Stimulated activated CD4-positive, alpha-beta T cell treated with anti-CD3 and anti-CD28 coated beads, Interleukin-2, amount 100 ng/mL, for 48 hours (primary cell): ENCODE measurements around the gene USP24.
A peak's percentile ranks its signal among the peaks of the same experiment; 100 is the strongest.

Experiments used
- DNase-seq, 2 donors: peaks; one replicate each; pipeline ENCODE4 v3.0.0-alpha.2; 2020

Gene USP24

DNA sequence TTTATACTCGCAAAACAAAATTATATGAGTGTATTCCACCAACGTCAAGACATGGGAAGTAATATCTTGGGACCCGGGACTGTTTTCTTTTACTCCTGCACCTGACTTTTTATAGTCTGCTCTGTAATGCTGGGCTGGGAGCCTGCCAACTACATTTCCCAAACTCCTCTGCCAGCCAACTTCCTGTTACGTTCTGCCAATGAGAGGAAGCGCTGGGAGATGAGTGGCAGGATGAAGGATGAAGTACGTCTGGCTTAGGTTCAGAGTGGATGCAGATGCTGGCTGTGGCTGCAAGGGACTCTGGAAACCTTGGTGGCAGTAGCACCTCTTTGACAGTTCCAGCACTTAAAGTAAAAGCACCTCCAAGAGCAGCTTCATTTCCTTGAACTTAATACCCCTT, 59.6 kb downstream of the USP24 start:
- no peak for DNase-seq

- no peak for DNase-seq
Measured at GRCh38 chr1:55154616-55155015, 60.5 kb downstream of the USP24 start.

DNA sequence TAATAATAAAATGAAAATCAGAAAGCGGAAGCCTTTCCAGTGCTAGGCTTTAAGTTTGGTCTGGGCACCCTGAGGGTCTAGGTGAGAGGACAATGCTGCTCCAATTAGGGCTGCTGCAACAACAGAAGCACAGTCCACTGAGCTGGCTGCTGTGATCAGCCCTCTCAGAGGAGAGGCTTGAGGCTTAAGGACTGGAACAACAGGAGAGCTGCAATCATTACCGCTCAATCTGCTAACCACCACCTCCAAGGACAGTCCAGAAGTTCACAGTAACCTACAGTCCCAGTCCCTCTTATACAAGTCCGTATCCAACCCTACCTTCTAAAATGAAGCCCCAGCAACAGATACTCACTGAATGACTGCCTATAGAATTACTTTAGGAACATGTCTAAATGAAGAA, 62.1 kb downstream of the USP24 start:
- no peak for DNase-seq

DNA sequence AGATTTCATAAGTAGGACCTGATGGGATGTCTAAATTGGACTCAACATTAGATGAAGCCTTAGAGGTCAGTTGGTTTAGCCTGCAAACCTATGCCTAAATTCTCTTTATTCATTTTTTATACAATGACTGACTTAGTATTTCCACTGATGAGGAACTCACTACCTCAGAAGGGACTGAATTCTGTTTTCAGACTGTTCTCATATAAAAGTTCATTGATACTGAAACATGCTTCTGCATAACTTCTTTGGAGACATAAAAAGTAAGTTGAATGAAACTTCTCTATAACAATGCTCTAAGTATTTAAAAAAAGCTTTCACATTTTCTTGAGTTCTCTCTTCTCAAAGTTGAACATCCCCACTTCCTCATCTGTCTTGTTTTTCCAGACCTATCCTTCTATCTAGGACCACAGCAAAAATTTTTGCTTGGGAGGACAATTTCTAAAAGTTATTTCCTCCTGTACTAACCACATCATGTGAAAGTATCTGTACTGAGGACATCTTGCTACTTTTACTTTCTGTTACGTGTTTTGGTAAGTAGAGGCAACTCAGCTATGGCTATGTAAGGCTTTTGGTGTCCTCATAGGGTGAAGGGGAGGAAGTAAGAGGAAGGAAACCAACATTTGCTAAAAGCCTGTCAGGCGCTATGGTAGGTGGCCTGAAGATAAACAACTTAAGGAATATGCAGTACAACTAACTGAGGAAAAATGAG, 64.1 kb downstream of the USP24 start:
- DNase-seq: no peak

- DNase-seq: no peak
Measured at GRCh38 chr1:55148676-55149075, 66.5 kb downstream of the USP24 start.

DNA sequence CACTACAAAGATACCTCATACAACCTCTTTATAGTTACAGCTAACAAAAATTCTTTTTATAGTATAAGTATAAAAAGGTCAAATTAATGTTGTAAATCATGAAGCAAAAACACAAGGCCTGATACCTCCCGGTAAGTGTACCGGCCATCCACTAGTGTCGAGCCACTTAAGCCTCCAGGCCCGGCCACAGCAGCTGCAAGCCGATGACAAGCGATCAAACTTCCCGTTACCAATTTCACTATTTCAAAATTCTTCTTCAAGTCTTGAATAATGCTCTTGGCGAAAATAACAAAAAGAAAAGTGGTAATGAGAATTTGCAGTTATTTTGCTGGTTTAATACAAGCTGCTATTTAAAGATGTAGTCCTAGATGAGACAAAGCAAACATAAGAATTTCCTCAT, 67.6 kb downstream of the USP24 start:
- DNase-seq: no peak

DNA sequence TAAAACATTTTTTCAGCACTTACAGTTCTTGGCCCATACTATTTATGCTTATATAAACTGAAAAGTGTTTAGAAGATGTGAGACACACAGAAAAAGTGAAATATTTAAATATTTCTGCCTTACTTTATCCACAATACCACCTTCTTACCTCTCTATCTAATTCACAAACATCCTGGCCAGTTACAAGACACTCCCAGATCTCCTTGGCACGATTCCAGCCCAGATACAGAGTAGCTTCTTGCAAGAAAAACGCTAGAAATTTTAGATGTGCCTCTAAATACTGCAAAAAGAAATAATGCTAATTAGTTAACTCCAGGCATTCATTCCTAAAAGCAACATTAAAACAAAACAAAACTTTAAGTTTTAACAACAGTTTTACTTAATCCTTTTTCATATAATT, 68.4 kb downstream of the USP24 start:
- DNase-seq: no peak

DNA sequence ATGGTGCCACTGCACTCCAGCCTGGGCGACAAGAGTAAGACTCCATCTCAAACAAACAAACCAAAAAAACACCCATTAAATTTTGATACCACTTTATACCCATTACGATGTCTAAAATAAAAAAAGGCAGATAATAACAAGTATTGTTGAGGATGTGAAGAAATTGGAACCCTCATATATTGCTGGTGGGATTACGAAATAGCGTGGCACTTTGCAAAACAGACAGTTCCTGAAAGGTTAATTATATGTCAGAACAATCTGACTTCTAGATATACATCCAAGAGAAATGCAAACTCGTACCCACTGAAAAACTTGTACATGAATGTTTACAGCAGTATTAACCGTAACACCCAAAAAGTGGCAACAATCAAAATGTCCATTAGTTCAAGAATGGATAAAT, 70.3 kb downstream of the USP24 start:
- DNase-seq: no peak

GRCh38 chr1:55143684-55144083, 71.5 kb downstream of the USP24 start:
- no peak for DNase-seq

- DNase-seq: no peak
Measured at GRCh38 chr1:55141295-55141893, 73.8 kb downstream of the USP24 start.

DNA sequence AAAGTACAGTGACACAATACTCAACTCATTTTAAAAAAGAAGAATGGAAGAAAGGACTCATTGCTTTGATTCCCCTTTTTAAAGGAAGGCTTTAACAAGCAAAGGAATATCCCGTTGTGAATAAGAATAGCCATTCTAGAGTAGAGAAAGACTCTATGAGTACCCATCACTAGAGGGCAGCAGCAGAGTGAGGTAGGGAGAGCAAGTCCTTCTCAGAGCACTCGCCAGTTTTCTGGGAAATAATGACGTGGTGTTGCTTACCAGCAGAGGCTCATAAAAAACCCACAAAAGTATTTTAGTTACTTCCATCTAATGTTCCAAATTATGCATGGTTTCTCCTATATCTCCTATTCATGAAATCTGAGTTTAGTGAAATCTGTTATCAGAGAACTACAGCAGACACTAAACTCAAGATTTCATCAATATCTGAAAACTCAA, 74.6 kb downstream of the USP24 start:
- DNase-seq: peak; percentile 59 to 64

DNA sequence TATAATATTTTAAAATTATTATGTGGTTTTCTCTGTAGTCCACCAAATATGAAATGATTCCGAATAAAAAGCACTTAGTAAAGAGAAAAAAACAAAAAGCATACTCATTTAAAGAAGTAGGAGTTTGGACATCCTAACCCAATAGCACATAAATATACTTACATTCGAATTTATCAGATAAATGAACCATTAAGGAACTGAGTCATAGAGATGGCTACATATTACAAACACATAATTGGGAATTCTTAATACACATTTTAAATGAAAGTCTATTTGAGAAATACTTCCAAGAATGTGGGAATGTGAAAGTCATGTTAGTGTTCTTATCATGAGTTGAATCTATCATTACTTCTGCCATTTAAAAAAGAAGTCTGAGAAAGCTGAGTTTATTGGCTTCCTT, 75.0 kb downstream of the USP24 start:
- no peak for DNase-seq

DNA sequence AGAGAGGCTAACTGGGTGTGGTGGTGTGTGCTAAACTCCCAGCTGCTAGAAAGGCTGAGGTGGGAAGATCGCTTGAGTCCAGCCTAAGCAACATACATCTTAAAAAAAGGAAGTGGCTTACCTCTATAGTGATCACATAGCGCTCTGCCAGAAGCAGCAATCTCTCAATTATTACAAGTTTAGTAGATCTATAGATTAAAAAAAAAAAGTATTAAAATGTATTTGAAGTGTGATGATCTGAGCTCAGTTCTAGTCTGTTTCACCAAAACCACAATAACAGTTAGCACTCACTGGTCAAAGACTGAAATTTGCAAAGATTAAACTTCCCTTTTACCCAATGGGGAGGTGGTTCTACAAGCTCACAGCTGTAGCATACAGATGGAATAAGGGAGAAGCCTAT, 76.3 kb downstream of the USP24 start:
- DNase-seq: no peak

GRCh38 chr1:55134152-55134808, 80.9 kb downstream of the USP24 start:
- DNase-seq: no peak

DNA sequence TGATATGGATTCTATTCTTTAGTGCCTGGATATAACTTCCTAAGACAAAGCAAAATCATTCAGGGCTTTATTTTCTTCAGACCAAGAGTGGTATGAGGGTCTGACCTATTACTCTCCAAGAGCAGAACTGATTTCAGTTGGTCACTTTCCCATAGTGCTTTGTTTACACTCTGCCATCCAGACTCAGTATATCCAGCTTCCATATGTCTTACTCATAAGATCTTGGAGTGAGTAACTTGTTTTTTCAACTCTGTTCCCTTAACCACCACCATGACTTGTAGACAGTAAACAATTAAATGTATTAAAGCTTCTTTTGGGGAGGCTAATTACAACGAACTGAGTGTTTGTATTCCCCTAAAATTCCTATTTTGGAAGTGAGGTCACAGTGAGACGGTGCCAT, 83.4 kb downstream of the USP24 start:
- DNase-seq: no peak

GRCh38 chr1:55131218-55131617, 83.9 kb downstream of the USP24 start:
- DNase-seq: no peak

DNA sequence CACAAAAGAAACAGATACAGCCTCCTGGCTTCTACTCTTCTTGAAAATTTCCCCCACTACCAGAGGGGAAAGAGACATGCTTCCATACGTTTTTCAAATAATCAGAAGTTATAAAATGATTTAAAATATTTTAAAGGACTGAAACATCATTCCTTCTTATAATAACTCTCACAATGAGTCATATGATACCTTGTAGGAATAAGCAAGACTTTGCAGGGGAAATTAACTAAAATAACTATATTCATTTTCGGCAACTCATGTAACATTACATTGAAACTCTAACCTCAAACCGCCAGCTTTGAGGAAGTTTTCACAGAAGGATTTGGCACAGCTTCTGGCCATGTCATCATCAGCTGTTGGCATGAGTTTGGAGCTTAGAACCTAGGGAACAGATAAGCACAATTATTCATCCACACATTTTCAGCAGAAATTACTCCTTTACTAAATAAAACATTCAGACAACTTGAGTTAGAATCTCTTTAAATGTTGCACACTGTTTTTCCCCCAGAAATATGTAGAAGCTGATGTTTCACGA, 85.9 kb downstream of the USP24 start:
- no peak for DNase-seq

- no peak for DNase-seq
Measured at GRCh38 chr1:55128418-55128995, 86.7 kb downstream of the USP24 start.

GRCh38 chr1:55127827-55128343, 87.3 kb downstream of the USP24 start:
- DNase-seq: peak in 1 of 2 donors; percentile 8

DNA sequence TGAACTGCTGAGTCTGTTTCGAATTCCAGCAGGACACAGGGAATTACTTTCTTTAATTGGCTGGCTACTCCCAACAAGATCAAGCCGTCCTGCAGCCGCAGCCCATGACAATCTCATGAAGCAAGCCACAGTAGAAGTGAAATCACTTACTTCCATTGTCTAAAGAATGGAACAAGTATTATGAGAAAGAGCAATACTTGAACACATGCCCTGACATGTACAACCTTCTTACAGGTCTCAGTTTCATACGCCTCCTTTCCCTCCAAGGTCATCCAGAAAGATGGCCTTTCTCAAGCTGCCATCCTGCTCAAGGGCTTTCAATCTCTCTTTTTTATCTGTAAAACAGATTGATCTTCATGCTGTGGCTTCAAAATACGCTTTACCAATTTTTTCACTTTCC, 90.7 kb downstream of the USP24 start:
- no peak for DNase-seq

- DNase-seq: no peak
Measured at GRCh38 chr1:55120538-55120937, 94.6 kb downstream of the USP24 start.

DNA sequence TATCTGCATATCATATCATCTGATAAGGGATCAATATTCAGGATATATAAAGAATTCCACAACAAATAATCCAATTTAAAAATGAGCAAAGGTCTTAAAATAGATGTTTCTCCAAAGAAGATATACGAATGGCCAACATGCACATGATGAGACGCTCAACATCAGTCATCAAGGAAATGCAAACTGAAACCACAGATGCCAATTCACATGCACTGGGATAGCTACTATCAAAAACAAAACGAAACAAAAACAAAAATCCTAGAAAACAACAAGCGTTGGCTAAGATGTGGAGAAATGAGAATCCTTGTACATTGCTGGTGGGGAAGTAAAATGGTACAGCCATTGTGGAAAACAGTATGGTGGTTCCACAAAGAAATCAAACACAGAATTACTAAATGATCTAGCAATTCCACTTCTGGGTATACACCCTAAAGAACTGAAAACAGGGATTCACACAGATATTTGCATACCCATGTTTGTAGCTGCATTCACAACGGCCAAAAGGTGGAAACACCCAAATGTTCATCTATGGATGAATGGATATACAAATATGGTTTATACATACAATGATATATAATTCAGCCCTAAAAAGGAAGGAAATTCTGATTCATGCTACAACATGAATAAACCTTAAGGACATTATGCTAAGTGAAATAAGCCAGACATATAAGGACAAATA, 96.4 kb downstream of the USP24 start:
- no peak for DNase-seq

GRCh38 chr1:55117941-55118340, 97.2 kb downstream of the USP24 start:
- DNase-seq: no peak
